Endodermal cell (in vitro differentiated cells): Measurements from ENCODE around the gene CELA3A. TPM values are rescaled to one million over a fixed set of nuclear protein-coding genes. Genes with fewer than 3 reads are reported as not detected.
A peak's percentile ranks its signal among the peaks of the same experiment; 100 is the strongest.

Experiments used
- DNase-seq: peaks from one replicate; pipeline ENCODE4 v3.0.0-alpha.2; 2017
- H3K27ac ChIP-seq: 2 replicates; pipeline ENCODE4 v1.5.1; 2013; ENCODE audit warnings: mild to moderate bottlenecking, low read depth, low read length, moderate library complexity
- H3K27me3 ChIP-seq: 2 replicates; pipeline ENCODE4 v1.6.1; 2013; ENCODE audit warnings: mild to moderate bottlenecking, low read length, moderate library complexity; ENCODE audit not compliant: insufficient read depth, control insufficient read depth, poor library complexity, severe bottlenecking
- H3K36me3 ChIP-seq: 2 replicates; pipeline ENCODE4 v1.7.0; 2013; ENCODE audit warnings: mild to moderate bottlenecking, low read length, moderate library complexity; ENCODE audit not compliant: control insufficient read depth, insufficient read depth
- H3K4me1 ChIP-seq: one replicate; pipeline ENCODE4 v1.7.0; 2013; ENCODE audit warnings: low read length; ENCODE audit not compliant: control insufficient read depth, insufficient read depth
- H3K4me3 ChIP-seq: 2 replicates; pipeline ENCODE4 v1.5.1; 2013; ENCODE audit warnings: mild to moderate bottlenecking, low read length, moderate library complexity
- H3K9ac ChIP-seq: 2 replicates; pipeline ENCODE4 v1.6.1; 2013; ENCODE audit warnings: mild to moderate bottlenecking, low read length, moderate library complexity; ENCODE audit not compliant: poor library complexity, severe bottlenecking; ENCODE audit errors: extremely low read depth
- H3K9me3 ChIP-seq: 2 replicates; pipeline ENCODE4 v1.6.1; 2013; ENCODE audit warnings: mild to moderate bottlenecking, low read length, moderate library complexity; ENCODE audit not compliant: control insufficient read depth
- H3K27ac Mint-ChIP-seq: 2 replicates; pipeline ENCODE4 v1.8.0; 2020; ENCODE audit warnings: mixed read lengths
- H3K27me3 Mint-ChIP-seq: 2 replicates; pipeline ENCODE4 v1.8.0; 2021; ENCODE audit warnings: mild to moderate bottlenecking, mixed read lengths; ENCODE audit not compliant: insufficient read depth
- H3K36me3 Mint-ChIP-seq: 2 replicates; pipeline ENCODE4 v1.8.0; 2020; ENCODE audit warnings: low read depth, mixed read lengths
- H3K4me1 Mint-ChIP-seq: 2 replicates; pipeline ENCODE4 v1.8.0; 2020; ENCODE audit warnings: mixed read lengths
- H3K4me3 Mint-ChIP-seq: 2 replicates; pipeline ENCODE4 v1.8.0; 2020; ENCODE audit warnings: mild to moderate bottlenecking, moderate library complexity, mixed read lengths
- H3K9me3 Mint-ChIP-seq: 2 replicates; pipeline ENCODE4 v1.8.0; 2020; ENCODE audit warnings: mild to moderate bottlenecking, mixed read lengths
- WGBS, 2 experiments: methylation state at CpG; one replicate each; pipeline versions ENCODE4 v1.1.5 to v1.1.7; 2013; ENCODE audit warnings: missing lambda C conversion rate in 2 of 2, mixed read lengths in 1 of 2; ENCODE audit not compliant: insufficient coverage in 1 of 2, insufficient read length in 1 of 2; 5-methylcytosine and 5-hydroxymethylcytosine counted together
- total RNA-seq, 2 donors: library from RNA; stranded (reverse); fragmentation: NEBNext Ultra II Directional in 1 of 2; extraction: Animal tissue kit (Norgen Biotek cat#: 25700) in 1 of 2; gene quantifications; 2 replicates in 1 of 2; 3 replicates in 1 of 2; pipeline ENCODE4 v1.2.1, GENCODE V29; 2021
- TF ChIP-seq, protein P1 (sequence below): fragments of 200-600 bp; sonication (generic); conservative IDR thresholded peaks from 2 replicates; pipeline ENCODE4 v1.5.0; 2021; ENCODE audit warnings: antibody characterized with exemption, mild to moderate bottlenecking

The CELA3A gene
- total RNA-seq, 2 donors from 2014 or later = not detected

DNA sequence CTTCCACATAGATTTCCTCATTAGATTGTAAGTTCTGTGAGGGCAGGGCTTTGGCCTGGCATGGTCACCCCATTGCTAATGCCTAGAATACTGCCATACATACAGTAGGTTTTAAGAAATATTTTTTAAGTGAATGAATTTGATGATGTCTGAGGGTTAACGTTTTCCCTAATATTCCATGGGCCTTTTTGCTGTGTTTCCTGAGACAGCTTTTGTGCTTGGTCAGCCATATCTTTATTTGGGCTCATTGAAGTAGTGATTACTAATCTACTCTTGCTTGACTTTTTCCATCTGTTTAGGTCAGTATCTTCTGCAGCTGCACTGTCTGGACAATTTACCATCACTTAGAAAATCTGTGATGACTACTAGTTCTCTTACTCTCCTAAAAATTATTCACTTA, 54.6 kb downstream of the CELA3A start:
- 89% methylated on average over 1 of the region's 1 CpG; no CpG with 5 or more reads in 1 of the 2 experiments for WGBS, 2 experiments
- no peaks in the 10 kb centered on the region for H3K9me3 Mint-ChIP-seq
- no peaks in the 10 kb centered on the region for H3K27me3 Mint-ChIP-seq
- H3K4me3 ChIP-seq = peak overlapping the region; percentile 73
- no peak overlapping the region for H3K27ac Mint-ChIP-seq
- peaks cover 41% of the 10 kb centered on the region for H3K36me3 Mint-ChIP-seq
- H3K9me3 ChIP-seq = no peaks in the 10 kb centered on the region
- no peak for DNase-seq
- H3K9ac ChIP-seq = no peak overlapping the region
- no peak overlapping the region for H3K27ac ChIP-seq
- H3K27me3 ChIP-seq = no peaks in the 10 kb centered on the region
- TF ChIP-seq, protein P1, sequence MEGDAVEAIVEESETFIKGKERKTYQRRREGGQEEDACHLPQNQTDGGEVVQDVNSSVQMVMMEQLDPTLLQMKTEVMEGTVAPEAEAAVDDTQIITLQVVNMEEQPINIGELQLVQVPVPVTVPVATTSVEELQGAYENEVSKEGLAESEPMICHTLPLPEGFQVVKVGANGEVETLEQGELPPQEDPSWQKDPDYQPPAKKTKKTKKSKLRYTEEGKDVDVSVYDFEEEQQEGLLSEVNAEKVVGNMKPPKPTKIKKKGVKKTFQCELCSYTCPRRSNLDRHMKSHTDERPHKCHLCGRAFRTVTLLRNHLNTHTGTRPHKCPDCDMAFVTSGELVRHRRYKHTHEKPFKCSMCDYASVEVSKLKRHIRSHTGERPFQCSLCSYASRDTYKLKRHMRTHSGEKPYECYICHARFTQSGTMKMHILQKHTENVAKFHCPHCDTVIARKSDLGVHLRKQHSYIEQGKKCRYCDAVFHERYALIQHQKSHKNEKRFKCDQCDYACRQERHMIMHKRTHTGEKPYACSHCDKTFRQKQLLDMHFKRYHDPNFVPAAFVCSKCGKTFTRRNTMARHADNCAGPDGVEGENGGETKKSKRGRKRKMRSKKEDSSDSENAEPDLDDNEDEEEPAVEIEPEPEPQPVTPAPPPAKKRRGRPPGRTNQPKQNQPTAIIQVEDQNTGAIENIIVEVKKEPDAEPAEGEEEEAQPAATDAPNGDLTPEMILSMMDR = no peak
- H3K4me3 Mint-ChIP-seq = no peak overlapping the region
- H3K4me1 ChIP-seq = peaks cover 5% of the 10 kb centered on the region
- peaks cover 8% of the 10 kb centered on the region for H3K4me1 Mint-ChIP-seq
- H3K36me3 ChIP-seq = peaks cover 48% of the 10 kb centered on the region

DNA sequence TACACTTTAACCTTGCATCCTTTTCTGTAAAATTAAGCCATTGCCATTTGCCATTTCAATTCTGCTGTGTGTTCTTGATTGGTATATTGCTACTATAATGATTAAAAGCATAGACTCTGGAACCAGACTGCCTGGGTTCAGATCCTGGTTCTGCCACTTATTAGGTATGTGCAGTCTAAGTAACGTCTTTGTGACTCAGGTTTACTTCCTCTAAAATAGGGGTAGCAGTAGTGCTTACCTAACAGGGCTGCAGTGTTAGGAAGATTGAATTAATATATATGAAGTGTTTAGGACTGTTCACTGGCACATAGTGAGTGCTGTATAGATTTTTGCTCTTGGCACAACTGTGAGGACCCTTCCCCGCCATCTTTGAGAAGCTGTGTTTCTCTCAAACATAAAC, 55.5 kb downstream of the CELA3A start:
- Mint-ChIP-seq H3K27ac (no peak overlapping the region), H3K36me3 (peaks cover 41% of the 10 kb centered on the region), H3K4me3 (no peak overlapping the region), H3K4me1 (peaks cover 8% of the 10 kb centered on the region), H3K27me3 (no peaks in the 10 kb centered on the region), H3K9me3 (no peaks in the 10 kb centered on the region)
- Histone ChIP-seq H3K36me3 (peaks cover 48% of the 10 kb centered on the region), H3K9ac (no peak overlapping the region), H3K4me1 (peaks cover 5% of the 10 kb centered on the region), H3K27me3 (no peaks in the 10 kb centered on the region), H3K9me3 (no peaks in the 10 kb centered on the region), H3K27ac (no peak overlapping the region), H3K4me3 (peak overlapping the region; percentile 73)
- 89 to 100% methylated on average over 2 of the region's 2 CpGs for WGBS, 2 experiments
- TF ChIP-seq, protein P1 = no peak
- DNase-seq = no peak

DNA sequence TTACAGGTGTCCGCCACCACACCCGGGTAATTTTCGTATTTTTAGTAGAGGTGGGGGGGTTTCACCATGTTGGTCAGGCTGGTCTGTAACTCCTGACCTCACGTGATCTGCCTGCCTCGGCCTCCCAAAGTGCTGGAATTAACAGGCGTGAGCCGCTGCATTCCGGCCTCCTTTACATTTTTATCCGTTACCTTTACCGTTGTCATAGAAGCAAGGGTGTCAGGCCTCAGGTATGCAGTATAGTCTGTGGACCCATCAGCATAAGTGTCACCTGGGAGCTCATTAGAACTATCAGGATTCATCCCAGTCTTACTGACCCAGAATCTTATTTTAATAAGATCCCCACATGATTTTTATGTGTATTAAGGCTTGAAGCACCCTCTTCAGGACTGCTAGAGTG, 56.4 kb downstream of the CELA3A start:
- Histone ChIP-seq H3K36me3 (peaks cover 48% of the 10 kb centered on the region), H3K4me3 (no peak overlapping the region), H3K27ac (no peak overlapping the region), H3K27me3 (no peaks in the 10 kb centered on the region), H3K4me1 (peaks cover 5% of the 10 kb centered on the region), H3K9me3 (no peaks in the 10 kb centered on the region), H3K9ac (no peak overlapping the region)
- peak overlapping the region; percentile 75 for H3K27ac Mint-ChIP-seq
- TF ChIP-seq, protein P1 = no peak
- peaks cover 14% of the 10 kb centered on the region for H3K4me1 Mint-ChIP-seq
- no peak for DNase-seq
- peaks cover 41% of the 10 kb centered on the region for H3K36me3 Mint-ChIP-seq
- no peaks in the 10 kb centered on the region for H3K27me3 Mint-ChIP-seq
- WGBS, 2 experiments = 93 to 95% methylated on average over 7 to 10 of the region's 10 CpGs
- no peaks in the 10 kb centered on the region for H3K9me3 Mint-ChIP-seq
- H3K4me3 Mint-ChIP-seq = no peak overlapping the region

Other genes starting within 250 kb of the CELA3A start
- 10 to 100 TPM; 73.8 to 78.6 TPM for gene USP48, start 218.5 kb upstream of the CELA3A start, total RNA-seq
- gene LDLRAD2, start 189.4 kb upstream of the CELA3A start, total RNA-seq = under 1 TPM; 0.58 to 0.88 TPM
- gene HSPG2, start 64.3 kb upstream of the CELA3A start, total RNA-seq = 100 to 1,000 TPM; 222 to 227 TPM
- gene CELA3B, start 24.6 kb upstream of the CELA3A start, total RNA-seq = not detected
- gene CDC42, start 51.1 kb downstream of the CELA3A start, total RNA-seq = 100 to 1,000 TPM; 274 to 283 TPM
- gene WNT4, start 141.4 kb downstream of the CELA3A start, total RNA-seq = under 1 TPM in 1 of 2 donors, not detected in 1; 0.44 TPM